HUDEP-2 (cell line): ENCODE measurements around the gene KDM1B.
A peak's percentile ranks its signal among the peaks of the same experiment; 100 is the strongest.

Experiments used
- DNase-seq, 76 experiments: peaks; one replicate each; lab custom pipeline; 2025; ENCODE audit not compliant: unreplicated experiment in 76 of 76; lab: John Stamatoyannopoulos, UW

KDM1B gene

GRCh38 chr6:18259675-18260447, 104.6 kb downstream of the KDM1B start:
- DNase-seq, result no peak

DNA sequence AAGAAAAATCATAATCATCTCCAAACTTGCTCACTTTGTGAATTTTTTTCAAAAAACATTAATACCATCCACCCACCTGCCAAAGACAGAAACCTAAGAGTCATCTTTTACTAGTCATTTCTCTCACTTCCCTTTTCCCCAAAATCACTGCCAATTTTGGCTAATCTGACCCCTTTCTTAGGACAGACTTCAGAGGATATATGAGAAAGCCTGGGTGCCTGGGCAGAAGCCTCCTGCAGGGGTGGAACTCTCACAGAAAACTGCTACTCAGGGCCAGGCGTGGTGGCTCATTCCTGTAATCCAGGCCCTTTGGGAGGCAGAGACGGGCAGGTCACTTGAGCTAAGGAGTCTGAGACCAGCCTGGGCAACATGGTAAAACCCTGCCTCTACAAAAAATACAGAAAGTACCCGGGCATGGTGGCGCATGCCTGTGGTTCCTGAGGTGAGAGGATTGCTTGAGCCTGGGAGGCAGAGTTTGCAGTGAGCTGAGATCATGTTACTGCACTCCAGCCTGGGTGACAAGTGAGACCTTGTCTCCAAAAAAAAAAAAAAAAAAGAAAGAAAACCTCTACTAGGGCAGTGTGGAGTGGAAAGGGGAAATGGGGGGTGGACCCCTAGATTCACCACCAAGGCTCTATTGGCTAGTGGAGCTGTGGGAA, 105.4 kb downstream of the KDM1B start:
- no peak for DNase-seq

- no peak for DNase-seq
Measured at GRCh38 chr6:18261877-18262276, 106.7 kb downstream of the KDM1B start.

DNA sequence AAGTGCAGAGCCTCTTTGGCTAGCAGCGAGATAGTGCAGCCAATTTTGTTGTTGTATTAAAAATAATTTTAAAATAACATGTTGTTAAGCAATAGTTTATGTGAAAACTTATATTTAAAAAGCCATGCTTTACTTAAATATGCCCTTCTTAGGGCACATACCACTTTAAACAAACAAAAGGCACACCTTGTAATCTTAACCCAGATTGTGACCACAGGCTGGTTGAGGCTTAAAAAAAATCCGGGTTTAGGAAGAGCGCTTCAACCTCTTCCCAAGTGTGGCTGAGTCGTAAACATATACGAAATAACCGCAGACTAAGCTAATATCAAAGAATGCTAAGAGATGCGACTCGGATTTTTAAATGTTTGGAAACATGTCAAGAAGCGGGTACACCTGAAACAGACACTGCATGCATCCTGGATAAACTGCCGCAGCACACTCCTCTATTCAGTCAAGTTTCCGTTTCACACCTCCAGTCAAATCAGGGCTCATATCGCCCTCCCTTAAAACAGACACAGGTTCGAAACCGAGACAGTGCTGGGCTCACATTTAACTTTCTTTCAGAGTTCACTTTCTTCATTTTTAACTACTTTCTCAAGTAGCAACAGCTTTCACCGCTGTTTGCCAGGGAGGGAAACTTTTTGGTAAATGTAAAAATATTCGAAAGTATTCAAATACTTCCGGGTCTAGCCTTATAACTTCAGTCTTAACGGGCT, 107.6 kb downstream of the KDM1B start:
- DNase-seq, result peak in 3 of 76 experiments; percentile 17 to 26 (median 21)

DNA sequence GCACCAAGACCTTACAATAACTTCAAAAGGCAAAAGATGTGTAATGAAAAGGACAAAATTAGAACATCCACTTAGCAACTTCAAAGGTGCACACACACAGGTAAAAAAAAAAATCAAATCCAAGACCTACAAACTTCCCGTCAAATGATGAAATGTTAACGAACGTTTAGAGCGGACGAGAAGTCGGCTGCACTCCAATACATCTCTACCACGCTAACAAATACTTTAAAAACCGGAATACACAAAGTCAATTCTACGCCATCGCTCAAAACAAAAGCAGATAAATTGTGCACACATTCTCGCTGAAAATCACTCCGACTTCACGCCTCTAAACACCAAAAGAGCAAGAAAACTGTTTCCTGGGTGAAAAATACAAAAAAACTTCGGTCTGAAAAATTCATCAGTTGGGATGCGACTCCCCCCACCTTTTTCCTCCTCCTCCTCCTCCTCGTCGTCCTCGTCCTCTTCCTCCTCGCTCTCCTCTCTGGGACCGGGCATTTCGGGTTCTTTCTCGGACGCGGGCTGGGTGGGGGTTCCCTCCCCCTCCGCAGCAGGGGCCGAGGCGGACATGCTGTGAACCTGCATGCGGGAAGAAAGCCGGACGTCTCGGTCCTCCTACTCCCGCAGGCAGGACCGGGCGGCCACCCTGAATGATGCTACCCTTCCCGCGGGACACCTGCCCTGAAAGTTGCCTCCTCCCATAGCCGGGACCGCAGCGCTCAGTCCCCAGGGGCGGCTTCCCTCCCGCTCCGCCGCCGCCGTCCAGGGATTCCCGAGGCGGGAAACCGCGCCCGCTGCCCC, 108.4 kb downstream of the KDM1B start:
- peak in 14 of 76 experiments; percentile 22 to 74 (median 46) for DNase-seq

GRCh38 chr6:18264219-18264922, 109.1 kb downstream of the KDM1B start, which contains the start of gene DEK:
Gene DEK, minus strand, starts transcription at chr6:18264530. Its CDS starts 543 bp downstream, at chr6:18263987.
- DNase-seq, result peak in 75 of 76 experiments; percentile 14 to 94 (median 87)

DNA sequence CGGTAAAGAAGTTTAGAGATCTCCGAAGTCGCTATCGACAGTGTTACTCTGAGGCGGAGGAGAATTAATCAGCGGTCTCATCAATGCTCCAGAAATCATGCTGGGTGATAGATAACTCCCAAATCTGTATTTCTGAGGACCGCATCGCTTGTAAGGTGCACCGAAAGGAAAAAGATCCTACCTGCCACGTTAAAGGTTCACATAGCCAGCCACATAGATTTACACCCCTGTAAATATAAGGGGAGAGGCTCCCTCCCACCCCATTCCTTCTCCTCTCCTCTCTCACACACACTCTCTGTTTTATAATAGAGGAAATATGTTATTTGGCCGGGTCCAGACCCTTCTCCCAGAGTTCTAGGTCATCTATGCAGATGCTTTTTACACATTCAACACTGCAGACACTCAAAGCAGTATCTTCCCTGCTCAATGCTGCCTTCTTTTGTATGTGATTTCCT, 109.7 kb downstream of the KDM1B start:
- no peak for DNase-seq

- DNase-seq, result no peak
Measured at GRCh38 chr6:18265787-18266522, 110.7 kb downstream of the KDM1B start.

GRCh38 chr6:18266523-18266912, 111.3 kb downstream of the KDM1B start:
- DNase-seq, result no peak

- no peak for DNase-seq
Measured at GRCh38 chr6:18268066-18268465, 112.8 kb downstream of the KDM1B start.

DNA sequence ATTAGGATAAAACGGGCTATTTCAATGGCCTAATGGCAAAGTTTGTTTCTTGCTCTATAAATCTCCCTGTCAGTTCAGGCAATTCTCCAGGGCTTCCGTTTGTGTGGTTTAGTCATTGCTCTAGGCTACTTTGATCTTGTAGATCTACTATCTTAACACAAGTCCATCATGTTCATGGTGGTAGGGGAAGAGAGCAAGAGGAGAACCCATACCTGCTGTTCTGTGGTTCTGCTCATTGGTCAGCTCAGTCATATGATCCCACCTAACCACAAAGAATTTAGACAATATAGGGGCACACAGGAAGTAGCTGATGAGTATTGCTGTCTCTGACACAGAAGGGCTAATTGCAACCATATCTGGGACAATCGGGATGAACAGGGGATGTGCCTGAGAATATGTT, 114.0 kb downstream of the KDM1B start:
- DNase-seq, result peak in 7 of 76 experiments; percentile 15 to 48 (median 20)

GRCh38 chr6:18269717-18270116, 114.5 kb downstream of the KDM1B start:
- no peak for DNase-seq

- no peak for DNase-seq
Measured at GRCh38 chr6:18270216-18270615, 115.0 kb downstream of the KDM1B start.
